K562 treated with DMSO at 1 percent for 48 hours (cell line): ENCODE results near the gene LRRC66. TPM values are rescaled to one million over a fixed set of nuclear protein-coding genes. Genes with fewer than 3 reads are reported as not detected.

Source experiments
- total RNA-seq: library from RNA; unstranded; fragments of 300-600 nt; gene quantifications from 2 replicates; pipeline ENCODE4 v1.2.3, GENCODE V29; 2022; ENCODE audit warnings: low replicate concordance; ENCODE audit errors: extremely low read depth

The LRRC66 gene
- not detected in 2 replicates for total RNA-seq

GRCh38 chr4:52019936-52020657, at the start of gene LRRC66:
LRRC66 (minus strand) TSS chr4:52020363; CDS start chr4:52017613, 2,750 bp downstream.

DNA sequence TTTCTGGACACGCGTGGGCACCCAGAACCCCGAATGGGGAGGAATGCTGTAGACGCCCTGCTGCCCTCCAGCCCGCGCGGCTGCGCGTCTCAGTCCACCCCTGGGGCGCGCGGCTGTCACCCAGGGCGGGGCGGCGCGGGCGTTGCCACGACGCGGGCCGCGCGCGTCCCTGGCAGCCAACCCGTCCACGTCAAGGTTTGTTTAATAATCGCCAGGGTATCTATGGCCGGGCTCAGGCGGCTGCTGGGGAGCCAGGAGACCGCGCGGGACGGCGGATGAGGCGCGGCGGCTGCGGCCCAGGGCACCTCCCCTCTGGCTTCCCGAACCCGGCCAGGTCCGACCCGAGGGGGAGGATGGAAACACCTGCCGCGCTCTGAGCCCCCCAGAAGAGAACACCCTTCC, 31.1 kb upstream of the LRRC66 start, which contains the start of gene SPATA18:
Gene SPATA18 (plus strand): TSS at position 92 of the 402 bp plus-strand sequence. CDS start 401 bp downstream, outside the sequence.

GRCh38 chr4:52038103-52038912, 18.1 kb upstream of the LRRC66 start, which contains the start of gene SGCB:
SGCB (minus strand) TSS chr4:52038299; CDS start chr4:52038259, 40 bp downstream.

Other genes starting within 250 kb of the LRRC66 start
- not detected in 2 replicates for gene DCUN1D4, start 177.2 kb downstream of the LRRC66 start, total RNA-seq
- not detected in 2 replicates for gene SGCB, start 17.9 kb upstream of the LRRC66 start, total RNA-seq
- not detected in 2 replicates for gene SPATA18, start 30.9 kb upstream of the LRRC66 start, total RNA-seq